Right renal pelvis (tissue), 4 donors: ENCODE results near the gene USP49. TPM values are rescaled to one million over a fixed set of nuclear protein-coding genes. Genes with fewer than 3 reads are reported as not detected.

Source experiments
- polyA plus RNA-seq, 4 donors: library from polyadenylated mRNA; unstranded; fragments of 120-200 nt; gene quantifications; one replicate each; pipeline ENCODE4 v1.2.1, GENCODE V29; 2013; ENCODE audit not compliant: insufficient read length in 4 of 4

USP49 gene
- polyA plus RNA-seq, 4 donors = 9.5 to 12.4 (median 11.6) TPM

Other genes starting within 250 kb of the USP49 start
- 10 to 100 TPM in 2 of 4 donors, 1 to 10 TPM in 2; 9.4 to 11.7 (median 10.5) TPM for gene TFEB, start 159.8 kb downstream of the USP49 start, polyA plus RNA-seq
- gene PGC, start 148.0 kb downstream of the USP49 start, polyA plus RNA-seq = under 1 TPM in 2 of 4 donors, not detected in 2; 0.17 to 0.30 TPM
- gene FRS3, start 115.5 kb downstream of the USP49 start, polyA plus RNA-seq = 1 to 10 TPM; 5.7 to 8.0 (median 6.6) TPM
- 10 to 100 TPM in 1 of 4 donors, 1 to 10 TPM in 3; 2.8 to 11.5 (median 3.6) TPM for gene PRICKLE4, start 114.6 kb downstream of the USP49 start, polyA plus RNA-seq
- gene TOMM6, start 107.7 kb downstream of the USP49 start, polyA plus RNA-seq = 100 to 1,000 TPM; 241 to 253 (median 247) TPM
- gene MED20, start 25.8 kb upstream of the USP49 start, polyA plus RNA-seq = 10 to 100 TPM; 40.5 to 43.2 (median 41.6) TPM
- 10 to 100 TPM; 26.3 to 32.1 (median 30.7) TPM for gene BYSL, start 26.1 kb upstream of the USP49 start, polyA plus RNA-seq
- gene CCND3, start 46.4 kb upstream of the USP49 start, polyA plus RNA-seq = 10 to 100 TPM; 28.1 to 32.8 (median 29.8) TPM
- gene TAF8, start 155.1 kb upstream of the USP49 start, polyA plus RNA-seq = 10 to 100 TPM; 20.1 to 23.4 (median 21.1) TPM
- 1 to 10 TPM; 4.1 to 6.3 (median 4.4) TPM for gene C6orf132, start 247.2 kb upstream of the USP49 start, polyA plus RNA-seq